GM21381 (cell line): Measurements from ENCODE around the gene CTTN.
"Not testable (repeated sequence)": the region's sequence is repeated elsewhere in the genome, so short reads cannot be mapped to it uniquely, and the experiment has no call there.

Experiments
- ATAC-seq: cut with Tn5 transposase; IDR thresholded peaks from one replicate; pipeline ENCODE4 v1.9.1; 2021; ENCODE audit warnings: mild to moderate bottlenecking, moderate library complexity; ENCODE audit not compliant: unreplicated experiment

The CTTN gene

DNA sequence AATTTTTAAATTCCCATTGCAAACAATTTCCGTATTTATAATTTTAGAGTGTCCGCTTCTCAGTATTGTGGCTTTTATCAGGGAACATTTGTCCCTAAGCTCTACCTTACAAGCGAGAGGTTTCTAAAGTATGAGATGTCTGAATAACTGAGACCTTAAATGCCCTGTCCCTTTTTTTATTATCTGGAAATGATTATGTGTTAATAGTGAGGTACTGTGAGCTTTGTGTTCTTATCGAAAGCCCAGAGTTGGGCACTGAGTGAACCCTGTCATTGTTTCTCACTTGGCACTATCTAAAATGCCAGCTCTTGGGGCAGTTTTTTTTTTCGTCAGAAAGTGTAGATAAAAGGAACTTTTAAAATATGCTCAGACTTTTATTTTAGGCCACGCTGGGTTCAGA lies 9.5 kb downstream of the CTTN start:
- no peak for ATAC-seq

DNA sequence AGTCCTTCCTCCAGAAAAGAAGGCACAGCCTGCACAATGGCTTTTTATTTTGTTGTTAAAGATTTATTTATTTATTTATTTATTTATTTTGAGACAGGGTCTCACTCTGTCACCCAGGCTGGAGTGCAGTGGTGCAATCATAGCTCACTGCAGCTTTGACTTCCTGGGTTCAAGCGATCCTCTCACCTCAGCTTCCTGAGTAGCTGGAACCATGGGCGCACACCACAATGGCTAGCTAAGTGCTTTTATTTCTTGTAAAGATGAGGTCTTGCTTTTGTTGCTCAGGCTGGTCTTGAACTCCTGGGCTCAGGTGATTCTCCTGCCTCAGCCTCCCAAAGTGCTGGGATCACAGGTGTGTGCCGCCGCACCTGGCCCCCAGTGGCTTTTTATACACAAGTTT lies 10.0 kb downstream of the CTTN start:
- ATAC-seq: not testable (repeated sequence)

- ATAC-seq: no peak
Observed at GRCh38 chr11:70409437-70409836, 11.1 kb downstream of the CTTN start.

DNA sequence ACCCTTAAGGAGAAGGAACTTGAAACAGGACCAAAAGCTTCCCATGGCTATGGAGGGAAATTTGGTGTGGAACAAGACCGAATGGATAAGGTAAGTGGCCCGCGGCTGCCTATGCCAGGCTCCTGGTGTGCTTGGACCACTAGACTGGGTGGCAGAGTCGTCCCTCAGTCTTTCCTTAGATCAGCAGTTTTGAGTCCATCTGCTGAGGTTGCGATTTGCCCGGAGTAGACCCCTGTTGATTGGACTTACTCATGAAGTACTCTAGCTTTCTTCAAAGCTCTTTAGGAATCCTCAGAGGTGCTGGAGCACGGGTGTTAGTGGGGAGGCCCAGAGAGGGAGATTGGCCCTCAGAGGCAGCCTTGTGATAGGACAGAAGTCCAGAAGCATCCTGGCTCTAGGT lies 11.5 kb downstream of the CTTN start:
- ATAC-seq: no peak

- ATAC-seq: no peak
Observed at GRCh38 chr11:70410276-70411205, 12.2 kb downstream of the CTTN start.

DNA sequence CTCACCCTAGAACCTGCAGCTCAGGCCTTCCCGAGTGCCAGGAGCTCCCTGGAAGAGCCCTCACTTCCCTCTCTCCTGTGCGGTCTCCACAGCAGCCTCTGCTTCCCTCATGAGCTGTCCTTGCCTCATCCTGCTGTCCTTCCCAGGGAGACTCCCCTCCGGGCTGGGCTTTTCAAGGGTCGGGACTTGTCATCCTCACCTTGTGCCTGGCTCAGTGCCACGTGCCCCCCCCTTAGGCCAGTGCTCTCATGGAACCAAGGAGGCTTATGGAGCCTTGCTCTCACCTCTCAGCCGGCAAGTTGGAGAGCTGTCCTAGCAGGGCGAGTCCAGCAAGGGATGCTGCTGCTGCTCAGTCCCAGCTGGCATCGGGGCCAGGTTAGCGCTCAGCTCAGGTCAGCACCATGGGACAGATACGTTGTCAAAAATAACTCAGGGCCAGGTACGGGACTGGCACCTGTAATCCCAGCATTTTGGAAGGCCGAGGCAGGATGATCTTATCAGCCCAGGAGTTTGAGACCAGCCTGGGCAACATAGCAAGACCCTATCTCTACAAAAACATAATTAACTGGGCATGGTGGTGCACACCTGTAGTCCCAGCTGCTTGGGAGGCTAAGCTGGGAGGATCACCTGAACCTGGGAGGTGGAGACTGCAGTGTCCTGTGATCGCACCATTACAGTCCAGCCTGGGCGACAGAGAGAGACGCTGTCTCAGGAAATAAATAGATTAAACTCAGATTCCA lies 13.6 kb downstream of the CTTN start:
- ATAC-seq: no peak

GRCh38 chr11:70413151-70413550 lies 14.8 kb downstream of the CTTN start:
- ATAC-seq: no peak

GRCh38 chr11:70414341-70415100 lies 16.2 kb downstream of the CTTN start:
- ATAC-seq: no peak

DNA sequence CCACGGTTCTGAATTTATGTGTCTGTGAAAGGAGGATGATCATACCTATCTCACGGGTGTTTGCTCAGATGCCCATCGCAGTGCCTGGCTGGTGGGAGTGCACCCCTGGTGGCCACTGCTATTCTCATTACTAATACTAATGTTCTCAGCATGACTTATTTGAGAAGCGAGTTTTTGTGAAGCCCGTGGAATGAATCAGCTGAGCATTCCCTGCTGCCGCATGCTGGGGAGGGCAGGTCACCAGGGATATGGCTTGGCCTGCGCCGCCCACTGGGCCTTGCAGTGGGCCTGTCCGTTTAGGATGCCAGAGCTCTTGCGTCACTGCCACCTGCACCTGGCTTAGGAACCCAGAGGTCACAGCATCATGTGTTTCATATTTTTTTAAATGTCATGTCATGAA lies 16.9 kb downstream of the CTTN start:
- ATAC-seq: no peak

DNA sequence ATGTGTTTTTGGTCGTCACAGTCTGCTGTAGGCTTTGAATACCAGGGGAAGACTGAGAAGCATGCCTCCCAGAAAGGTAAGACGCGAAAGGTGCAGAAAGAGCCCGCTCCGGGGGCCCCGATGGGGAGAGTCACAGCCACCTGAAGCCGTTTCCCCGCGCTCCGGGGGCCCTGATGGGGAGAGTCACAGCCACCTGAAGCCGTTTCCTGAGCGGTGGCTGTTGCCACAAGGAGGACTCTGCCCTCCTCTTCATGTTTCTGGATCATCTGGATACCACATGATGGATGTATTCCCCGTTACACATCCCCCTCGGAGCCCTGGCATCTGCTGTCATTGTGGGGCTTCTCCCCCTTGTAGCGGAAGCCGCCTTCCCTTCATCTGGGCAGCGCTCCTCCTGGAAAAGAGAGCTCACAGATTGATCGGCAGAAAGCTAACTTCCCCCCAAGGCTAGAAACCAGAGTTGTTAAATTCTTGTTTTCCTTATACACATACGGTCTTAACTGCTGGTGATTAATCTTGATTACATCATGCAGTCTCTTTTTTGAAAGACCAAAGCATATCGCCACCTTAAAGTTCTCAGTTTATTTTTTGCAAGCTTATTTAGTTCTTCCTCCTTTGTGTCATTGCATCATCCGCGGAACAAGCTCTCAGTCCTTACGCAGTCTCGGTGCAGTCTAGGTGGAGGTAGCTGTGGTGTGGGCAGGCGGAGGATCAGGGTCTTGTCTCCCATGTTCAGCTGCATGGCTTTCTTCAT lies 17.5 kb downstream of the CTTN start:
- no peak for ATAC-seq

GRCh38 chr11:70416881-70417280 lies 18.6 kb downstream of the CTTN start:
- no peak for ATAC-seq

- no peak for ATAC-seq
Observed at GRCh38 chr11:70418130-70418529, 19.8 kb downstream of the CTTN start.

- no peak for ATAC-seq
Observed at GRCh38 chr11:70419307-70420007, 21.1 kb downstream of the CTTN start.

DNA sequence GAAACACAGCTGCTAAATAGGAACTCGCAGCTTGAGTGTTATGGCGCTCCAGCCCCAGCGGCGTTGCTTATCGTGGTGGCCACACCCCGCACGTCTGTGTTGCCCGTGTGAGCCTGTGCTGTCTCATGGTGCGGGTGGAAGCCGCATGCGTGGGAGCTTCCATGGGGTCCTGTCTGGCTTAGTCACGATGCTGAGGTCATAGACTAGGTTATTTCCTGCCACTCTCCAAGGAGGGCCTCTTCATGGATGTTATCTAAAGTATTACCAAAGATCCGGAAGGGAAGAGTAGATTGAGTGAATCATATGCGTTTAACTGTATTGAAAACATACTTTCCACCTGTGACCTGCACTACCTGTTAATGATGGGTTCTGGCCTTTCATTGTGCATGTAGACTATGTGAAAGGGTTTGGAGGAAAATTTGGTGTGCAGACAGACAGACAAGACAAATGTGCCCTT lies 21.7 kb downstream of the CTTN start:
- ATAC-seq: no peak

DNA sequence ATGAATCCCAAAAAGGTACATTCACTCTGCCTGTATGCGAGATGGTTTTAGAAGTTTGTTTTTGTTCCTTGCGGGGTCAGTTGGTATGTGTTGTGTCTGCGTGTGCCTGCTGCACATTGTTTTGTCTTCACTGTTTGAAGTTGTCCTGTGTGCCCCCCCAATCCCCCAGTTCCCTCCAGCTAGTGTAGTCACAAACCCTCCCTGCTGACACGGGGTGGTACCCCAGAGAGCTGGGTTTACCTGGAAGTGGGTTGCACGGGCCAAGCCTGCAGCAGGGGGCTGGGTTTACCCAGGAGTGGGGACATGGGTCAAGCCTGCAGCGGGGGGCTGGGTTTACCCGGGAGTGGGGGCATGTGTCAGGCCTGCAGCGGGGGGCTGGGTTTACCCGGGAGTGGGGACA lies 22.2 kb downstream of the CTTN start:
- no peak for ATAC-seq

DNA sequence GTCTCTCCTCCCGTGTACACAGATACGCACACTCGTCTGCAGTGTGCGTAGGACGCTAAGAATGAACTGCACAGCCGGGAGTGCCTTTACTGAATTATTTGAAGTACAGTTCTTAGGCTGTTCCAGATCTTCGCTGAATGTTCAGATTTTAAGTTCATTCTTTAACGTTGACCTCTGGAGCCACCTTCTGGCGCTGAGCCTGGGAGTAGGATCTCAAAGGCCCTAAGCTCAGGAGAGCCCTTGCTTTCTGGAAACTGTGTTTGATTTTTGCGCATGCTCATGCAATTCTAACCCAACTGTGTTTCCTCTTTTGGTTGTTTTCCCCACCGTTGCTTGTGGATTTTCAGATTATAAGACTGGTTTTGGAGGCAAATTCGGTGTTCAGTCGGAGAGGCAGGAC lies 22.8 kb downstream of the CTTN start:
- ATAC-seq: no peak

- ATAC-seq: no peak
Observed at GRCh38 chr11:70422692-70423522, 24.6 kb downstream of the CTTN start.

- ATAC-seq: no peak
Observed at GRCh38 chr11:70423523-70424505, 25.5 kb downstream of the CTTN start.
